Progenitor cell of endocrine pancreas (in vitro differentiated cells): Measurements from ENCODE around the gene TMEM45A. TPM values are rescaled to one million over a fixed set of nuclear protein-coding genes. Genes with fewer than 3 reads are reported as not detected.

Experiments
- DNase-seq: peaks from one replicate; pipeline ENCODE4 v3.0.0; 2021; ENCODE audit warnings: low spot score; ENCODE audit not compliant: unreplicated experiment
- H3K27ac Mint-ChIP-seq: 2 replicates; pipeline ENCODE4 v1.8.0; 2021; ENCODE audit warnings: mild to moderate bottlenecking, moderate library complexity, mixed read lengths
- H3K27me3 Mint-ChIP-seq: 2 replicates; pipeline ENCODE4 v1.8.0; 2021; ENCODE audit warnings: mixed read lengths
- H3K36me3 Mint-ChIP-seq: 2 replicates; pipeline ENCODE4 v1.8.0; 2022; ENCODE audit warnings: mixed read lengths; ENCODE audit not compliant: insufficient read depth
- H3K4me1 Mint-ChIP-seq: 2 replicates; pipeline ENCODE4 v1.8.0; 2021; ENCODE audit warnings: low read depth, mixed read lengths
- H3K4me3 Mint-ChIP-seq: 2 replicates; pipeline ENCODE4 v1.8.0; 2021; ENCODE audit warnings: low read depth, mild to moderate bottlenecking, moderate library complexity, mixed read lengths
- H3K9me3 Mint-ChIP-seq: 2 replicates; pipeline ENCODE4 v1.8.0; 2021; ENCODE audit warnings: low read depth, mixed read lengths
- total RNA-seq: library from RNA; stranded (reverse); gene quantifications from 2 replicates; pipeline ENCODE4 v1.2.1, GENCODE V29; 2021
- TF ChIP-seq, protein P1 (sequence below): fragments of 200-600 bp; sonication (generic); IDR thresholded peaks from one replicate; pipeline ENCODE4 v1.5.0; 2021; ENCODE audit warnings: antibody characterized with exemption, mild to moderate bottlenecking; ENCODE audit not compliant: unreplicated experiment

TMEM45A gene
- total RNA-seq, 1 donor from 2014 or later: 13.6 TPM

DNA sequence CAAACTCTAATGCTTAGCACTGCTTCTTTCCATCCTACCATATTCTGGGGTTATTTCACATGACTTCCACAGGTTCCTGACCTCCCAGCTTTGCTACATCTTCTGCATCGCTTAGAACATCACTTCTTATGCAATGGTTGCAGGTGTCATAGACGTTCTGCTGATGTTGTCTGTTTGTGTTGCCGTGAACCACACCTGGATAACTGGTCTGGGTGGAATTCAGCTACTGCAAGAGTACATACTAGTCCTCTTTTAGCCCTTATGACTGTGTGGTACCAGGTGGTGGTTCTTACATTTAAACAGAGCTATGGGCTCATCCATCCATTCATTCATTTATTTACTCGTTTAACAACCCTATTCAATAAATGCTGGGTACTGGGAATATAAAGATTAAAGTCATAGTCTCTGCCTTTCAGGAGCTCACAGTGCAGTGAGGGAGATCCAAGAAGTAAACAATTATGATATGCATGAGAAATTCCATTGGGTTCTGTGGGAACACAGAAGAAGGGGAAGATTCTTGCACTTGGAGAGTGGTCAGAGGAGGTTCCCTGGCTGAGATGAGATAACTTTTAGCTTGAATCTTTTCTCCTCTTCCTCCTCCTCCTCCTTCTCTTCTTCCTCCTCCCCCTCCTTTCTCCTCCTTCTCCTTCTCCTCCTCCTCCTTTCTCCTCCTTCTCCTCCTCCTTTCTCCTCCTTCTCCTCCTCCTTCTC is 30.8 kb downstream of the TMEM45A start:
- no peak for DNase-seq
- TF ChIP-seq, protein P1, sequence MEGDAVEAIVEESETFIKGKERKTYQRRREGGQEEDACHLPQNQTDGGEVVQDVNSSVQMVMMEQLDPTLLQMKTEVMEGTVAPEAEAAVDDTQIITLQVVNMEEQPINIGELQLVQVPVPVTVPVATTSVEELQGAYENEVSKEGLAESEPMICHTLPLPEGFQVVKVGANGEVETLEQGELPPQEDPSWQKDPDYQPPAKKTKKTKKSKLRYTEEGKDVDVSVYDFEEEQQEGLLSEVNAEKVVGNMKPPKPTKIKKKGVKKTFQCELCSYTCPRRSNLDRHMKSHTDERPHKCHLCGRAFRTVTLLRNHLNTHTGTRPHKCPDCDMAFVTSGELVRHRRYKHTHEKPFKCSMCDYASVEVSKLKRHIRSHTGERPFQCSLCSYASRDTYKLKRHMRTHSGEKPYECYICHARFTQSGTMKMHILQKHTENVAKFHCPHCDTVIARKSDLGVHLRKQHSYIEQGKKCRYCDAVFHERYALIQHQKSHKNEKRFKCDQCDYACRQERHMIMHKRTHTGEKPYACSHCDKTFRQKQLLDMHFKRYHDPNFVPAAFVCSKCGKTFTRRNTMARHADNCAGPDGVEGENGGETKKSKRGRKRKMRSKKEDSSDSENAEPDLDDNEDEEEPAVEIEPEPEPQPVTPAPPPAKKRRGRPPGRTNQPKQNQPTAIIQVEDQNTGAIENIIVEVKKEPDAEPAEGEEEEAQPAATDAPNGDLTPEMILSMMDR: no peak
- Mint-ChIP-seq H3K9me3 (peaks cover 4% of the 10 kb centered on the region), H3K4me1 (peaks cover 6% of the 10 kb centered on the region), H3K27ac (no peak overlapping the region), H3K27me3 (no peaks in the 10 kb centered on the region), H3K4me3 (no peak overlapping the region), H3K36me3 (peaks cover 9% of the 10 kb centered on the region)

DNA sequence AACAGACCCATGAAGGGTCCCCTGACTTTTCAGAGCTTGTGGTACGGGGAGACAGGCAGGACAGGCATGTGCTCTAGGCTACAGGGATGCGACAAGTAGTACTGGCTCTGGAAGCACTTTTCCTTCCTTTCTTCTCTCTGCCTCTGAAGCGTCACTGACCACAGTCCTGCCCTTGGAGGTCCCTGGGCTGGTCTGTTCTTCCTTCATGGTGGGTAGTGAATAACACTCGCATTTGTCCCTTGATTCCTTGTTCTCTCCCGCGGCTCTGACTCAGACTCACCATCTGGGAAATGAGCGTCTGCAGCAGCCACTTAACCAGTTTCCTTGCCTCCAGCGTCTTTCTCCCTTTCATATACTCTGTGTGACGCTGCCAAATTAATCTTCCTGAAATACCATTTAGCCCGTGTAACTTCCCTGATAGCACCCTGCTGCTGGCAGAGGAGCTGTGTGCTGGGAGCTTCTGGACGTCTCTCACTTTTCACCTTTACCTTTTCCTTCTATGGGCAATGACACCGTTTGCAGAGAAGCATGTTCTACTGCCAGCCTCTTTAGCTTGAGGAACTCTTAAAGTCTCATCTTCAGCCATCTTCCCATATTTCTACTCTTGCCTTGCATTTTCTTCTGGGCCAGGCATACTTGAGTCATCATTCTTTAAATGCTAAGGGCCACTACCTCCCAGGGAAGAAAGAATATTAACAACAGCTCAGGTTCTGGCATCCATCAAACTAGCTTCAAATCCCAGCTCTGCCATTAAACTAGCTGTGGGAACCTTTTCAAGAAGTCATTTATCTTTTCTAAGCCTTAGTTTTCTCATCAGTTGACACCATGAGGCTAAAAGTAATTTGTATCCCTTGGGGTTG is 33.6 kb downstream of the TMEM45A start:
- TF ChIP-seq, protein P1: no peak
- Mint-ChIP-seq H3K4me1 (peaks cover 6% of the 10 kb centered on the region), H3K4me3 (no peak overlapping the region), H3K27me3 (no peaks in the 10 kb centered on the region), H3K36me3 (peaks cover 5% of the 10 kb centered on the region), H3K27ac (no peak overlapping the region), H3K9me3 (peaks cover 4% of the 10 kb centered on the region)
- DNase-seq: no peak

DNA sequence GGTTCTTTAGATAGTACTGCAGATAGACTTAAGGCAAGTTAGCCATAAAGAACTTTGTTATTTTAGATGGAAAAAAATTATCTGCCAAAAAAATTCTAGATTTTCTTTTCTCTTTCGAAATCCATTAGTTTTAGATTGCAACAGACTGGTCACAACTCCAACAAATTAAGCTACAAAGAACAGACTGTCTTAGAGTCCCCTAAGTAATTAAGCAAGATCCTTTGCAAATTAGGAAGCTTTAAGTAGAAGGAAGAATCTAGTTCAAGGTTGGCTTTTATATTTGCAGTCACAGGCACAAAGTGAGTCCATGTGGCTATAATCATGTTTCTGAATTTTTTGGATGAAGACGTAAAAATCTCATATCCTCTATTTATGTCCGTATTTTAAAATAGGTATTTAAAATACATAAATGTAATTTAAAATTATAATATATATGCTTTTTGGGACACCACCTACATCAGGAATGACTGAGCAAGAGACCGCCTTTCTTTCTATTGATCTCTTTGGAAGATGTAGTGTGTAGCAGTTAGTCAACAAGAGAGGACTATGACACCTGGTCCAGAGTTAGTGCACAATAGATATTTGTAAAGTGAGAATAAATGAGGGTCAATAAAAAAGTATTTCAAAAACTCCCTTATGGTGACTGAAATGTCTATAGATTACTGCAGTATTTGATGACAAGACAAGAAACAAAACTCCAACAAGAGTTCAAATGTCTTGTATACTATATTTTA is 34.4 kb downstream of the TMEM45A start:
- peaks cover 1% of the 10 kb centered on the region for H3K36me3 Mint-ChIP-seq

DNA sequence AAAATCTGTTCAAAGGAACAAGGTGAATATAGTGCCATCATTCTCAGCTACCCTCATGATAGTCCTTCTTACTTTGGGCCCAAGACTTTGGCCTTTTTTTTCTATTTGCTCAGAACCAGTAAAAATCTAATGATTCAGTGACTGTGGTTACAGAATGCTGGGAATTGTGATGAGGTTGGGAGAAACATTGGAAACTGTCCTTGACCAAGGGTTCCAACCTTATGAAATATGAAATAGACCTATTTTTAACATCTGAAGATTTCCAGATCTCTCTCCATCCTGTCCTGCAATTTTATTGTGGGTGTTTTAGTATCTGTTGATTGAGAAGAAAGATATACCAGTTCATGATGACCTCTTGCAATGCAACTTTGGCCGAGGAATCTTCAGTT is 34.9 kb downstream of the TMEM45A start:
- Mint-ChIP-seq H3K27me3 (no peaks in the 10 kb centered on the region), H3K9me3 (no peaks in the 10 kb centered on the region), H3K27ac (no peak overlapping the region), H3K4me1 (peaks cover 6% of the 10 kb centered on the region), H3K4me3 (no peak overlapping the region), H3K36me3 (no peaks in the 10 kb centered on the region)
- TF ChIP-seq, protein P1: no peak
- DNase-seq: no peak

More for the DNA sequence above, 34.4 kb downstream of the TMEM45A start:
- H3K4me1 Mint-ChIP-seq: peaks cover 6% of the 10 kb centered on the region
- H3K9me3 Mint-ChIP-seq: peaks cover 1% of the 10 kb centered on the region
- H3K27ac Mint-ChIP-seq: no peak overlapping the region
- TF ChIP-seq, protein P1: no peak
- H3K27me3 Mint-ChIP-seq: no peaks in the 10 kb centered on the region
- no peak for DNase-seq
- H3K4me3 Mint-ChIP-seq: no peak overlapping the region

DNA sequence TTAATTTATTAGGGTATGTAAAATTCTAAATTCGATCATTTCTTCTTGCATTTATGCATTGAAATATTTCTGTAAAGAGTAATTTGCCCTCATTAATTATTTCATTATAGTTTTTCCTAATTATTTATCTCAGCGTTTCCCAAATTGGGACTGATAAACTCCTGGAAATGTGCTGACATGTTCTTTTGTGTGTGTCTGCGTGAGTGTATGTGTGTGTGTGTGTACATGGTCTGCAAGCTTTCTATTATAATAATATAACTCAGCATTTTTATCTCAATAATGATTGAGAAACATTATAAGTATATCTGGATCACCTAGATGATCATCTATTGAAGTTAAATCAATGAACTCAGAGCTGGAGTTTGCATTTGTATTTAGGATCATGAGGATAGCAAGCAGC is 38.7 kb downstream of the TMEM45A start:
- no peaks in the 10 kb centered on the region for H3K36me3 Mint-ChIP-seq
- H3K9me3 Mint-ChIP-seq: no peaks in the 10 kb centered on the region
- DNase-seq: no peak
- no peaks in the 10 kb centered on the region for H3K27me3 Mint-ChIP-seq
- H3K4me3 Mint-ChIP-seq: no peak overlapping the region
- no peak overlapping the region for H3K27ac Mint-ChIP-seq
- TF ChIP-seq, protein P1: no peak
- H3K4me1 Mint-ChIP-seq: peaks cover 2% of the 10 kb centered on the region
